MCF 10A (cell line): Measurements from ENCODE around the gene PWP2. TPM values are rescaled to one million over a fixed set of nuclear protein-coding genes. Genes with fewer than 3 reads are reported as not detected.

Experiments used
- BruUV-seq: library from RNA; stranded (reverse); fragments of 400-500 nt; replicated peaks from 2 replicates; lab custom pipeline; 2021; lab: Mats Ljungman, UMichigan
- CTCF ChIA-PET: fragments of 300-600 bp; sonication (Branson Sonifier 250); formaldehyde crosslinking; extraction: SDS; loops from one replicate; lab custom pipeline; 2021; ENCODE audit warnings: antibody characterized with exemption, inconsistent platforms; lab: Yijun Ruan, JAX
- POLR2A ChIA-PET: fragments of 300-600, 350-650 bp; sonication (Branson Sonifier 250); formaldehyde crosslinking; extraction: SDS; loops from one replicate; lab custom pipeline; 2020; ENCODE audit warnings: antibody characterized with exemption, inconsistent platforms; lab: Yijun Ruan, JAX
- DNase-seq: peaks from one replicate; pipeline ENCODE4 v3.0.0-alpha.2; 2018; ENCODE audit not compliant: unreplicated experiment
- H3K27ac Mint-ChIP-seq: one replicate; pipeline ENCODE4 v1.8.0; 2022; ENCODE audit warnings: mild to moderate bottlenecking, low read depth, mixed read lengths; ENCODE audit not compliant: unreplicated experiment
- H3K27me3 Mint-ChIP-seq: one replicate; pipeline ENCODE4 v1.8.0; 2022; ENCODE audit warnings: mixed read lengths; ENCODE audit not compliant: insufficient read depth, unreplicated experiment
- H3K36me3 Mint-ChIP-seq: one replicate; pipeline ENCODE4 v1.8.0; 2022; ENCODE audit warnings: mild to moderate bottlenecking, moderate library complexity, mixed read lengths; ENCODE audit not compliant: insufficient read depth, unreplicated experiment
- H3K4me1 Mint-ChIP-seq: one replicate; pipeline ENCODE4 v1.8.0; 2022; ENCODE audit warnings: mixed read lengths; ENCODE audit not compliant: insufficient read depth, unreplicated experiment
- H3K4me3 Mint-ChIP-seq: one replicate; pipeline ENCODE4 v1.8.0; 2022; ENCODE audit warnings: mild to moderate bottlenecking, moderate library complexity, mixed read lengths; ENCODE audit not compliant: unreplicated experiment
- H3K9me3 Mint-ChIP-seq: one replicate; pipeline ENCODE4 v1.8.0; 2022; ENCODE audit warnings: mixed read lengths; ENCODE audit not compliant: unreplicated experiment
- intact Hi-C: fragments of 100-400 bp; cut with micrococcal nuclease; formaldehyde crosslinking; loops from 2 replicates; pipeline ENCODE4 v1.14.1; 2022
- total RNA-seq: library from RNA; stranded (reverse); gene quantifications from 2 replicates; pipeline ENCODE4 v1.2.3, GENCODE V29; 2022
- TF ChIP-seq, protein P1 (sequence below): fragments of 200-600 bp; IDR thresholded peaks from one replicate; pipeline ENCODE4 v1.8.0; 2022; ENCODE audit warnings: antibody characterized with exemption, mild to moderate bottlenecking; ENCODE audit not compliant: unreplicated experiment

PWP2 gene
- total RNA-seq, 1 experiment from 2014 or later: 16.5 TPM

DNA sequence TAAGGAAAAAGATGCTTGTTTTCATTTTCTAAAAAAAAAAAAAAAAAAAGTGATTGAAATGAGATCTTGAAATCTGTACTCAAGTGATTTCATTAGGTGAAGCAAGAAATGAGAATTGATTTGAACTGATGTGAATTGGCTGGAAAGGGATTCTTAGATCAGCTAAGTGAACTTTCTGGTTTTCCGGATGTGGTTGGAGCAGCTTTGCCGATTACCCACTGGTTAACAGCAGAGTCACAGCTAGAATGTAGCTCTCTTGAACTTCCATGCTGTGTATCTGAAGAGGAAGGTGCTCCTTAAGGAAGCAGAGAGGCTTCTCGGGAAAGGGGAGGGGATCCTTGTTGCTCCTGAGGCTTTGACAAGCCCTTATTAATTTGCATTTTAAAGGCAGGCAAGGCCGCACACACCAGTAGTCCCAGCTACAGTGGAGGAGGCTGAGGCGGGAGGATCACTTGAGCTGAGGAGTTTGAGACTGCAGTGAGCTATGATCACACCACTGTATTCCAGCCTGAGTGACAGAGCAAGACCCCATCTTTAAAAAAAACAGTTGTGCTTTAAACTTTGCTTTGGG lies 28.7 kb upstream of the PWP2 start:
- BruUV-seq: no TSS peak
- peaks cover 89% of the 10 kb centered on the region for H3K36me3 Mint-ChIP-seq
- H3K27me3 Mint-ChIP-seq: no peaks in the 10 kb centered on the region
- no peaks in the 10 kb centered on the region for H3K9me3 Mint-ChIP-seq
- H3K4me1 Mint-ChIP-seq: no peaks in the 10 kb centered on the region
- TF ChIP-seq, protein P1, sequence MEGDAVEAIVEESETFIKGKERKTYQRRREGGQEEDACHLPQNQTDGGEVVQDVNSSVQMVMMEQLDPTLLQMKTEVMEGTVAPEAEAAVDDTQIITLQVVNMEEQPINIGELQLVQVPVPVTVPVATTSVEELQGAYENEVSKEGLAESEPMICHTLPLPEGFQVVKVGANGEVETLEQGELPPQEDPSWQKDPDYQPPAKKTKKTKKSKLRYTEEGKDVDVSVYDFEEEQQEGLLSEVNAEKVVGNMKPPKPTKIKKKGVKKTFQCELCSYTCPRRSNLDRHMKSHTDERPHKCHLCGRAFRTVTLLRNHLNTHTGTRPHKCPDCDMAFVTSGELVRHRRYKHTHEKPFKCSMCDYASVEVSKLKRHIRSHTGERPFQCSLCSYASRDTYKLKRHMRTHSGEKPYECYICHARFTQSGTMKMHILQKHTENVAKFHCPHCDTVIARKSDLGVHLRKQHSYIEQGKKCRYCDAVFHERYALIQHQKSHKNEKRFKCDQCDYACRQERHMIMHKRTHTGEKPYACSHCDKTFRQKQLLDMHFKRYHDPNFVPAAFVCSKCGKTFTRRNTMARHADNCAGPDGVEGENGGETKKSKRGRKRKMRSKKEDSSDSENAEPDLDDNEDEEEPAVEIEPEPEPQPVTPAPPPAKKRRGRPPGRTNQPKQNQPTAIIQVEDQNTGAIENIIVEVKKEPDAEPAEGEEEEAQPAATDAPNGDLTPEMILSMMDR: no peak
- intact Hi-C loops: no loop called here
- DNase-seq: no peak
- CTCF ChIA-PET: no interaction called here
- POLR2A ChIA-PET: interaction anchor here (0.7 kb wide), 1 partner anchor 11 kb away, joined by 3 read pairs; no protein-coding TSS in a partner anchor
- H3K27ac Mint-ChIP-seq: no peak overlapping the region
- H3K4me3 Mint-ChIP-seq: no peak overlapping the region

DNA sequence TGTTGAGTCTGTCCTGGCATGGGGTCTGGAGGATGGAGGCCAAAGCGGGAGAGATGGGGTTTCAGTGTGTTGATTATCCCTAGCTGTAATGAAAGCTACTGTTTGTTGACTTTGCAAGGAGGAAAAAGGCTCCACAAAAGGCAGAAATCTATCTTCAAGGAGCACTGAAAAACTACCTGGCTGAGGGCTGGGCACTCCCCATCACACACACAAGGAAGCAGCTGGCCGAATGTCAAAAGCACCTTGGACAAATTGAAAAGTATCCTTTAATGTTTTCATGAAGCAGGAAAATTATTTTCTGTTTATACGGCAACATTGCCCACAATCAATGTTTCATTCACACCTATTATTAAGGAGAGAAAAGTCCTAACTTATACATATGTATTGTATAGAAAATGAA lies 27.8 kb upstream of the PWP2 start:
- BruUV-seq: no TSS peak
- no peak overlapping the region for H3K4me3 Mint-ChIP-seq

DNA sequence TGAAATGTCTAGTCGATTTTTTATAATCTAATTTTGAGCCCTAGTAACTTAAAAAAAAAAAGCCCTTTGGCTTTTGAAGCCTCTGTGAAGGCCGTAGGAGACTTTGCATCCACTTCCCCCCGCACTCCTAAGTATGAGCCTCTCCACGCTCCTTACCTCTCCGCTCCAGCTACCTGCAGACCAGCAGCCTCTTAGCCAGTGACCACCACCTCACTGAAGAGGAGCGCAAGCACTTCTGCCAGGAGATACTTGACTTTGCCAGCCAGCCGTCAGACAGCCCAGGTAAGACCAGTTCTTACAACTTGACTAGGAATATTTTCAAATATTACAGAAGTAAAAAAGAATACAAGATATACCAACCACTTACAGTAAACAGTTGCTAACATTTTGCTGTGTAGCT lies 27.4 kb upstream of the PWP2 start:
- Mint-ChIP-seq H3K9me3 (no peaks in the 10 kb centered on the region), H3K27ac (no peak overlapping the region), H3K27me3 (no peaks in the 10 kb centered on the region), H3K36me3 (peaks cover 89% of the 10 kb centered on the region), H3K4me1 (no peaks in the 10 kb centered on the region), H3K4me3 (no peak overlapping the region)
- TF ChIP-seq, protein P1: no peak
- BruUV-seq: no TSS peak
- CTCF ChIA-PET: no interaction called here
- no peak for DNase-seq
- intact Hi-C loops: no loop called here
- POLR2A ChIA-PET: no interaction called here

More for the DNA sequence above, 27.8 kb upstream of the PWP2 start:
- intact Hi-C loops: no loop called here
- H3K27me3 Mint-ChIP-seq: no peaks in the 10 kb centered on the region
- H3K27ac Mint-ChIP-seq: no peak overlapping the region
- no peak for DNase-seq
- no peaks in the 10 kb centered on the region for H3K4me1 Mint-ChIP-seq
- peaks cover 89% of the 10 kb centered on the region for H3K36me3 Mint-ChIP-seq
- POLR2A ChIA-PET: no interaction called here
- H3K9me3 Mint-ChIP-seq: no peaks in the 10 kb centered on the region
- TF ChIP-seq, protein P1: no peak
- CTCF ChIA-PET: no interaction called here

DNA sequence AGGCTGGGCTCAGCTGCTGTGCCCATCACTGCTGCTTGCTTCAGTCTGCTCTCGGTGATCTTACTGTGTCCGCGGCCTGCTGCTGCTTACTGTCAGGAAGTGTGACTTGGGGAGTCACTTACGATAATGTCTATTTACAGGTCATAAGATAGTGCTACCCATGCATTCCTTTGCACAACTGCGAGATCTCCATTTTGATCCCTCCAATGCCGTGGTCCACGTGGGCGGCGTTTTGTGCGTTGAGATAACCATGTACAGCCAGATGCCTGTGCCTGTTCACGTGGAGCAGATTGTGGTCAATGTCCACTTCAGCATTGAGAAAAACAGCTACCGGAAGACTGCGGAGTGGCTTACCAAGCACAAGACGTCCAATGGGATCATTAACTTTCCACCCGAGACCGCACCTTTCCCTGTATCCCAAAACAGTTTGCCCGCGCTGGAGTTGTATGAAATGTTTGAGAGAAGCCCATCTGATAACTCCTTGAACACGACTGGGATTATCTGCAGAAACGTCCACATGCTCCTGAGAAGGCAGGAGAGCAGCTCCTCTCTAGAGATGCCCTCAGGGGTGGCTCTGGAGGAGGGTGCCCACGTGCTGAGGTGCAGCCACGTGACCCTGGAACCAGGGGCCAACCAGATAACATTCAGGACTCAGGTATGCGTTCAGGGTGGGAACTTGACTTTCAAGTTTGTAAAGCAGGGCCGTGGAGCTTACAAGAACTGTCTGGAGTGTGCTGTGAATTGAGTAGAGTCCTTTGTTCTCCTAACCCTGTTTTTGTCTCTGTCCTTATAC lies 24.4 kb upstream of the PWP2 start:
- BruUV-seq: no TSS peak
- H3K36me3 Mint-ChIP-seq: peaks cover 90% of the 10 kb centered on the region
- TF ChIP-seq, protein P1: no peak
- CTCF ChIA-PET: no interaction called here
- no peaks in the 10 kb centered on the region for H3K4me1 Mint-ChIP-seq
- POLR2A ChIA-PET: interaction anchor here (2.2 kb wide), 1 partner anchor 10 kb away, joined by 13 read pairs; no protein-coding TSS in a partner anchor
- intact Hi-C loops: no loop called here
- H3K27me3 Mint-ChIP-seq: no peaks in the 10 kb centered on the region
- no peak overlapping the region for H3K27ac Mint-ChIP-seq
- no peak for DNase-seq
- no peak overlapping the region for H3K4me3 Mint-ChIP-seq
- no peaks in the 10 kb centered on the region for H3K9me3 Mint-ChIP-seq
